Activated CD4-positive, alpha-beta T cell treated with anti-CD3 and anti-CD28 coated beads, Interleukin-10, Interleukin-2, amounts not matched to agents 100 ng/mL and 50 ng/mL, durations not matched to agents 16 hours and 8 hours (primary cell): ENCODE results near the gene KRTAP3-2.

Experiments used
- DNase-seq: peaks from one replicate; pipeline ENCODE4 v3.0.0-alpha.2; 2020

Gene KRTAP3-2

GRCh38 chr17:40961591-40961990 is 38.1 kb downstream of the KRTAP3-2 start:
- DNase-seq: no peak

GRCh38 chr17:40960144-40960543 is 39.6 kb downstream of the KRTAP3-2 start:
- no peak for DNase-seq

- no peak for DNase-seq
Observed at GRCh38 chr17:40958086-40958953, 41.4 kb downstream of the KRTAP3-2 start.

- DNase-seq: no peak
Observed at GRCh38 chr17:40956401-40957254, 43.1 kb downstream of the KRTAP3-2 start.

- DNase-seq: no peak
Observed at GRCh38 chr17:40953881-40954280, 45.8 kb downstream of the KRTAP3-2 start.

- no peak for DNase-seq
Observed at GRCh38 chr17:40952661-40953060, 47.0 kb downstream of the KRTAP3-2 start.

GRCh38 chr17:40952154-40952553 is 47.6 kb downstream of the KRTAP3-2 start:
- DNase-seq: no peak

GRCh38 chr17:40951011-40951622 is 48.6 kb downstream of the KRTAP3-2 start:
- no peak for DNase-seq

GRCh38 chr17:40950176-40950575 is 49.5 kb downstream of the KRTAP3-2 start:
- no peak for DNase-seq

GRCh38 chr17:40949418-40949817 is 50.3 kb downstream of the KRTAP3-2 start:
- no peak for DNase-seq
